ENCODE measurements around the gene PIP5K1A.

DNA sequence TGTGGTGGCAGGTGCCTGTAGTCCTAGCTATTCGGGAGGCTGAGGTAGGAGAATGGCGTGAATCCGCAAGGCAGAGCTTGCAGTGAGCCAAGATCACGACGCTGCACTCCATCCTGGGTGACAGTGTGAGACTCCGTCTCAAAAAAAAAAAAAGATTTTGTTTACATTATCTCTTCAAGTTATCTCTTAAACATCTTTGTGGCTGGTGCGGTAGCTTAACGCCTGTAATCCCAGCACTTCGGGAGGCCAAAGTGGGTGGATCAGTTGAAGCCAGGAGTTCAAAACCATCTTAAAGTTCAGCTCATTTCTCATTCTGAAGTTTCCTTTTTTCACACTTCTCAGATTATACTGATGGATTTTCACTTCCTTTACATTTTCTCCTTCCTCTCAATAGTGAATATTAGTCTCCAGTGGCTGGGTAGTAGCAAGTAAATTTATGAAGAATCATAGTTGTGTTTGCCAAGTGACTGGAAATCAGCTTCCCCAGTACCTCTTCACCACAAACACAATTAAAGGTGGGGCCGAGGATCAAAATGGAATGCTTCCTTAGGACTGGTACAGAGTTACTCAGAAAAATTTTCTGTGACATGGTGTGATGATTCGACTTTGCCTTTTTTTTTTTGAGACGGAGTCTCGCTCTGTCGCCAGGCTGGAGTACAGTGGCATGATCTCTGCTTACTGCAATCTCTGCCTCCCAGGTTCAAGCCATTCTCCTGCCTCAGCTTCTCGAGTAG, 13.8 kb downstream of the PIP5K1A start:
- TF ChIP-seq, protein P1, sequence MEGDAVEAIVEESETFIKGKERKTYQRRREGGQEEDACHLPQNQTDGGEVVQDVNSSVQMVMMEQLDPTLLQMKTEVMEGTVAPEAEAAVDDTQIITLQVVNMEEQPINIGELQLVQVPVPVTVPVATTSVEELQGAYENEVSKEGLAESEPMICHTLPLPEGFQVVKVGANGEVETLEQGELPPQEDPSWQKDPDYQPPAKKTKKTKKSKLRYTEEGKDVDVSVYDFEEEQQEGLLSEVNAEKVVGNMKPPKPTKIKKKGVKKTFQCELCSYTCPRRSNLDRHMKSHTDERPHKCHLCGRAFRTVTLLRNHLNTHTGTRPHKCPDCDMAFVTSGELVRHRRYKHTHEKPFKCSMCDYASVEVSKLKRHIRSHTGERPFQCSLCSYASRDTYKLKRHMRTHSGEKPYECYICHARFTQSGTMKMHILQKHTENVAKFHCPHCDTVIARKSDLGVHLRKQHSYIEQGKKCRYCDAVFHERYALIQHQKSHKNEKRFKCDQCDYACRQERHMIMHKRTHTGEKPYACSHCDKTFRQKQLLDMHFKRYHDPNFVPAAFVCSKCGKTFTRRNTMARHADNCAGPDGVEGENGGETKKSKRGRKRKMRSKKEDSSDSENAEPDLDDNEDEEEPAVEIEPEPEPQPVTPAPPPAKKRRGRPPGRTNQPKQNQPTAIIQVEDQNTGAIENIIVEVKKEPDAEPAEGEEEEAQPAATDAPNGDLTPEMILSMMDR (conservative IDR thresholded peaks at IDR 0.05 in 1 of 2, IDR thresholded peaks at IDR 0.05 in 1 of 2; ENCODE audit: low read depth in 1 of 2, low read length in 2 of 2): no peak
- no peak for TF ChIP-seq EZH2 (IDR thresholded peaks at IDR 0.05; ENCODE audit: low read length, missing control alignments)

Measured in fibroblast of lung (primary cell).